Endothelial cell of umbilical vein (primary cell): ENCODE data around the gene SULT1C2. TPM values are rescaled to one million over a fixed set of nuclear protein-coding genes. Genes with fewer than 3 reads are reported as not detected.

Experiments used
- BruUV-seq: library from RNA; stranded (reverse); fragments of 400-500 nt; replicated peaks from 2 replicates; lab custom pipeline; 2021; lab: Mats Ljungman, UMichigan
- CTCF ChIA-PET: fragments of 300-600, 350-600 bp; sonication (Branson Sonifier 250); formaldehyde crosslinking; loops from one replicate; lab custom pipeline; 2021; ENCODE audit warnings: antibody characterized with exemption, inconsistent platforms; lab: Charles Lee
- POLR2A ChIA-PET: fragments of 300-600, 350-600 bp; sonication (Branson Sonifier 250); formaldehyde crosslinking; loops from one replicate; lab custom pipeline; 2021; ENCODE audit warnings: antibody characterized with exemption, inconsistent platforms; lab: Charles Lee
- DNase-seq: peaks from one replicate; pipeline ENCODE4 v3.0.0-alpha.2; 2011; ENCODE audit warnings: low read depth, low spot score
- FAIRE-seq: peaks from 2 replicates; lab custom pipeline; 2011; peaks lifted over from hg19 to GRCh38; lab: Jason Lieb, UNC
- H2AFZ ChIP-seq: 2 replicates; pipeline ENCODE4 v1.6.0; 2012; ENCODE audit warnings: low read depth, low read length, control low read depth, inconsistent platforms
- H3K27ac ChIP-seq: 2 replicates; pipeline ENCODE4 v1.5.1; 2011; ENCODE audit warnings: low read depth, mild to moderate bottlenecking, control low read depth, low read length, moderate library complexity; ENCODE audit not compliant: insufficient read depth
- H3K27me3 ChIP-seq, 2 experiments: 2 replicates each; pipeline versions ENCODE4 v1.6.0 to v1.6.1; 2011; ENCODE audit warnings: low read length in 2 of 2, mixed read lengths in 1 of 2; ENCODE audit not compliant: control insufficient read depth in 2 of 2, insufficient read depth in 2 of 2
- H3K36me3 ChIP-seq, 2 experiments: 2 replicates in 1 of 2; 3 replicates in 1 of 2; pipeline ENCODE4 v1.5.1; 2011; ENCODE audit warnings: low read length in 2 of 2, mild to moderate bottlenecking in 1 of 2, moderate library complexity in 1 of 2; ENCODE audit not compliant: control insufficient read depth in 2 of 2, insufficient read depth in 2 of 2; ENCODE audit errors: extremely low read depth in 1 of 2
- H3K4me1 ChIP-seq: 3 replicates; pipeline ENCODE4 v1.5.1; 2011; ENCODE audit warnings: mild to moderate bottlenecking, low read length; ENCODE audit not compliant: control insufficient read depth, insufficient read depth; ENCODE audit errors: extremely low read depth
- H3K4me2 ChIP-seq: 2 replicates; pipeline ENCODE4 v1.6.1; 2011; ENCODE audit warnings: low read length, control low read depth, mixed read lengths; ENCODE audit not compliant: insufficient read depth
- H3K4me3 ChIP-seq, 3 experiments: fragments of 200-600 bp in 1 of 3; sonication (generic), shearing (Covaris generic) in 1 of 3; replicated peaks in 1 of 3; 2 replicates each; pipeline ENCODE4 v1.5.1; 2011 to 2016; ENCODE audit warnings: control low read depth in 3 of 3, low read length in 3 of 3, mild to moderate bottlenecking in 2 of 3, inconsistent platforms in 1 of 3, low read depth in 1 of 3, moderate library complexity in 1 of 3; ENCODE audit not compliant: insufficient read depth in 1 of 3
- H3K79me2 ChIP-seq: 2 replicates; pipeline ENCODE4 v1.6.0; 2012; ENCODE audit warnings: low read length, inconsistent platforms; ENCODE audit not compliant: control insufficient read depth, insufficient read depth
- H3K9ac ChIP-seq: replicated peaks from 2 replicates; pipeline ENCODE3; 2011; ENCODE audit warnings: low read length, control low read depth; ENCODE audit not compliant: insufficient read depth; ENCODE audit errors: extremely low read depth
- H3K9me1 ChIP-seq: replicated peaks from 3 replicates; pipeline ENCODE4 v1.6.0; 2011; ENCODE audit warnings: mild to moderate bottlenecking, low read length; ENCODE audit not compliant: control insufficient read depth, insufficient read depth; ENCODE audit errors: extremely low read depth
- H3K9me3 ChIP-seq: replicated peaks from 2 replicates; pipeline ENCODE4 v1.5.1; 2012; ENCODE audit warnings: low read length, inconsistent platforms; ENCODE audit not compliant: control insufficient read depth, insufficient read depth
- H4K20me1 ChIP-seq: replicated peaks from 2 replicates; pipeline ENCODE3; 2011; ENCODE audit warnings: mild to moderate bottlenecking, low read length; ENCODE audit not compliant: control insufficient read depth, insufficient read depth; ENCODE audit errors: extremely low read depth
- CTCF ChIP-seq, 2 donors: IDR thresholded peaks; 1 replicate in 1 of 2; 2 replicates in 1 of 2; pipeline ENCODE4 v1.5.1; 2011; ENCODE audit warnings: low read length in 2 of 2, mild to moderate bottlenecking in 2 of 2, moderate library complexity in 2 of 2, control low read depth in 1 of 2, inconsistent platforms in 1 of 2, low read depth in 1 of 2; ENCODE audit not compliant: insufficient read depth in 1 of 2; ENCODE audit errors: extremely low read depth in 1 of 2
- EZH2 ChIP-seq: IDR thresholded peaks from 2 replicates; pipeline ENCODE4 v1.6.1; 2012; ENCODE audit warnings: borderline replicate concordance, low read depth, mild to moderate bottlenecking, moderate library complexity, low read length, inconsistent platforms; ENCODE audit not compliant: severe bottlenecking
- FOS ChIP-seq: IDR thresholded peaks from 2 replicates; pipeline ENCODE4 v1.6.1; 2011; ENCODE audit warnings: mild to moderate bottlenecking, low read length, moderate library complexity, borderline replicate concordance; ENCODE audit not compliant: insufficient read depth
- GATA2 ChIP-seq: IDR thresholded peaks from 2 replicates; pipeline ENCODE4 v1.7.0; 2011; ENCODE audit warnings: low read depth, mild to moderate bottlenecking, moderate library complexity, mixed read lengths, low read length; ENCODE audit not compliant: insufficient read length, insufficient read depth
- JUN ChIP-seq: IDR thresholded peaks from 2 replicates; pipeline ENCODE4 v1.6.1; 2011; ENCODE audit warnings: borderline replicate concordance, low read depth; ENCODE audit not compliant: insufficient read length, insufficient read depth
- MAX ChIP-seq: IDR thresholded peaks from 2 replicates; pipeline ENCODE4 v1.6.1; 2011; ENCODE audit not compliant: insufficient read depth, insufficient read length
- MYC ChIP-seq: IDR thresholded peaks from one replicate; pipeline ENCODE4 v1.6.1; 2011; ENCODE audit warnings: mild to moderate bottlenecking, low read depth, low read length
- POLR2A ChIP-seq: IDR thresholded peaks from 2 replicates; pipeline ENCODE4 v1.6.1; 2012; ENCODE audit warnings: low read depth, mild to moderate bottlenecking, control low read depth, low read length
- POLR2AphosphoS5 ChIP-seq: IDR thresholded peaks from 2 replicates; pipeline ENCODE4 v1.6.1; 2012; ENCODE audit warnings: low read depth, mild to moderate bottlenecking, control low read depth, low read length, moderate library complexity; ENCODE audit not compliant: insufficient read depth
- dilution Hi-C: fragments of 300-500 bp; cut with MboI; formaldehyde crosslinking; loops from one replicate; pipeline ENCODE4 v1.15.0; 2019; ENCODE audit warnings: low sequenced_read_pairs; ENCODE audit not compliant: extremely low pct_ligation_motif_present
- intact Hi-C: fragments of 100-400 bp; cut with micrococcal nuclease; formaldehyde crosslinking; loops from one replicate; pipeline ENCODE4 v1.10.0; 2022
- polyA plus RNA-seq, 4 experiments: library from polyadenylated mRNA; depleted of rRNA in 3 of 4; stranded (reverse) in 3 of 4; unstranded in 1 of 4; fragments of >200 nt; gene quantifications; 2 replicates each; pipeline versions ENCODE4 v1.2.1 to v1.2.3, GENCODE V29; 2011 to 2012; ENCODE audit warnings: missing spikeins in 1 of 4
- total RNA-seq: library from RNA; stranded (reverse); gene quantifications from 2 replicates; pipeline ENCODE4 v1.2.3, GENCODE V29; 2021

SULT1C2 gene
- total and polyA plus RNA-seq, 2 donors (not counting 3 experiments of a cell fraction or from before 2014, with no cell fraction given): not detected

- DNase-seq: no peak
- Histone ChIP-seq H3K9ac (no peak overlapping the region), H3K9me1 (no peaks in the 10 kb centered on the region), H2AFZ (no peak overlapping the region), H3K4me1 (no peaks in the 10 kb centered on the region), H3K4me2 (no peak overlapping the region), H3K27ac (no peak overlapping the region), H3K27me3 (peaks cover 0 to 3% of the 10 kb centered on the region in 2 experiments), H3K9me3 (no peaks in the 10 kb centered on the region), H3K4me3 (no peak overlapping the region), H3K36me3 (no peaks in the 10 kb centered on the region), H4K20me1 (no peaks in the 10 kb centered on the region), H3K79me2 (no peaks in the 10 kb centered on the region)
- ChIA-PET POLR2A (no interaction called here), CTCF (no interaction called here)
- intact Hi-C loops: no loop called here
- dilution Hi-C loops: no loop called here
- no peak for FAIRE-seq
- BruUV-seq: no TSS peak
- TF ChIP-seq MAX (no peak), MYC (no peak), CTCF (IDR thresholded peaks at IDR 0.05; ENCODE audit: extremely low read depth in 1 of 2, insufficient read depth in 1 of 2, low read depth in 1 of 2, low read length in 2 of 2) (no peak), FOS (no peak), GATA2 (no peak), POLR2A (no peak), EZH2 (no peak), JUN (no peak), POLR2AphosphoS5 (no peak)
Measured at GRCh38 chr2:108293850-108294249, 5.2 kb downstream of the SULT1C2 start.
